NCI-H2107 (cell line): ENCODE data around the gene MECR.

Source experiments
- DNase-seq: peaks from one replicate; lab custom pipeline; 2025; lab: John Stamatoyannopoulos, UW

The MECR gene

DNA sequence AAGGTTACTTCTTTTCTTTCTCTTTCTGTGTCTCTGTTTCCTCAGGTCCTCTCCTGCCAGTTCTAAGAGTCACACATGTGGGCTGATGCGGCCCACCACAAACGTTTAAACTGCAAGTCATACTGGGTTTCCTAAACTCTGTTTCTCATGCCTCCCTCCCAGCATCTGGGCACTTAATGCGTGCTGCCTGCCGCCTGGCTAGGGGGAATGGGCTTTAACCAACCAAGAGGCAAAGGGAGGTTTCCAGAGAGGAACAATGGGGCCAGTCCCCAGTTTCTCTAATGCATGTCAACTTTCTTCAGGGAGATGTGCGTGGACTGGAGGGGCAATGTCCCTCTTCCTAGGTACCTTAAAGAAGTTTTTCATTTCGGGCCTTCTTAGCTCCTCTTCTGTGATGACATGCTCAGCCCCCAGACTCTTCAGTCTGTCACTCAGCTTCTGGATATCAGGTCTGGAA is 29.1 kb downstream of the MECR start:
- no peak for DNase-seq

DNA sequence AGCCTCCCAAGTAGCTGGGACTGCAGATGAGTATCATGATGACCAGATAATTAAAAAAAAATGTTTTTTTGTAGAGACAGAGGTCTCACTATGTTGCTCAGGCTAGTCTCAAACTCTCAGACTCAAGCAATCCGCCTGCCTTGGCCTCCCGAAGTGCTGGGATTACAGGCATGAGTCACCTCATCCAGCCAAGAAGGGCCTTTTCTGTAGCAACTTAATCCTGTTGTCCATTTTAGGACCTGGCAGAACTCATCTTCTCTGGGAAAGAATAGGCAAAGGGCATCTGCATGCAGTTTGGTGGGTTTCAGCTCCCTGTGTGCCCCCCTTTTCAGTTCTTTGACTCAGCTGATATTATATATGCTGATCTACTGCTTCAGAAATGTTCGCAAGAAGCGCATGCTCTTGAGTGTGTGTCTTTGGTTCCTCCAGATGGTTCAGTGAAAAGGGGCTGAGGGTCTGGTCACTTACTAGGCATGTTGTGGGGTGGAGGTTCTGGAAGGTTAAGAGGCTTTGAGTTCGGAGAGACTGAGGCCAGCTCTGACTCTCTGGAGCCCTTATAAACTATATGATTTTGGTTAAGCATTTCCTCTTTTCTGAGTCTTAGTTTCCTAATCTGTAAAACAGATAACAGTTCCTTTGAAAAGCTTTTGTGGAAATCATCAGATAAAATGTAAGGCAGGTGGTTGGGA is 29.7 kb downstream of the MECR start:
- no peak for DNase-seq

DNA sequence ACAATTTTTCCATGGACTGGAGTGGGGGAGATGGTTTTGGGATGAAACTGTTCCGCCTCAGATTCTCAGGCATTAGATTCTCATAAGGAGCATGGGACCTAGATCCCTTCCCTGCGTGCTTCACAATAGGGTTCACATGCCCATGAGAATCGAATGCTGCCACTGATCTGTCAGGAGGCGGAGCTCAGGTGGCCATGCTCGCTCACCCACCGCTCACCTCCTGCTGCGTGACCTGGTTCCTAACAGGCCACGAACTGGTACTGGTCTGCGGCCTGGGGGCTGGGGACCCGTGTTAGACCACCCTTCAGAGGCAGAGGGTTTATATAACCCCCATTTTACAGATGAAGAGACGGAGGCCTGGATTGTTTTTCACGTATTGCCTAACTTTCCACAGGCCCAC is 32.7 kb downstream of the MECR start:
- DNase-seq = no peak

DNA sequence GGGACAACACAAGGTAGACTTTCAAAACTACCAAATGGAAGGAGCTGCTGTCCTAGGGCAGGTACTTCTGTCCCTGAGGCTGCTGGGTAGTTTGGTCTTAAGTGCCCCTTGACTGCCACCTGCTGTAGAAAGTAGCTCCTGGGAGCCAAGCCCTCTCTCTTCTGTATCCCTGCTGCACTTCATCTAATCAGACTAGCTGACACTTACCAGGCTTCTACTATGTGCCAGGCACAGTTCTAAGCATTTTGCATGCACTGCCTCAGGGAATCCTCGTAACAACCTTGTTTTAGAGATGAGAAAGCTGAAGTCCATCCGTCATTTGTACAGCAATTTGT is 33.2 kb downstream of the MECR start:
- DNase-seq = peak; percentile 59

DNA sequence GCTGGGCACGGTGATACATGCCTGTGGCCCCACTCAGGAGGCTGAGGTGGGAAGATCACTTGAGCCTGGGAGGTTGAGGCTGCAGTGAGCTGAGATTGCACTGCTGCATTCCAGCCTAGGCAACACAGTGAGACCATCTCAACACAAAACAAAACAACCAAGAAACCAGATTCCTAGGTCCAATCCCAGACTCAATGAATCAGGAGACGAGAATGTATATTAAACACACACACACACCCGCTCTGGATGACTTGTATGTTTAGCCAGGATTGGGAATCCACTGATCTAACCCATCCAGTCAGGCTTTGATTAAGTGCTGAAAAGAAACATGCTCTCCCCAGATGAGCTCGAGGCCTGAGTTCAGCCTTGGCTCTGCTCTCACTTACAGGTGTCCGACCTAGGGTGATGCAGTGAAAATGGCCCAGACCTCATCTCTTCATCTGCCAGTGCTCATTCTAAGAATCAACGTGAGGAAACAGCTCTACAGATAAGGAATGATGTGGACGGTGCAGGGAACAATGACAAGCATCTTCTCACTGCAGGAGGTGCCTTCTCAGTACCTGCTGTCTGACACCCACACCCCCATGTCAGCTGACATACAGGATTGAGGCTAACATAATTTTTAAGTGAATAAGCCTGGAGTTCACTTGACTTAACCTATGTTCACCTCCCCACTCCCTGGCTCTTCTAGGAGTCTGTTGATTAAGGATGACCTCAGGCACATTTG is 33.7 kb downstream of the MECR start:
- DNase-seq = no peak

DNA sequence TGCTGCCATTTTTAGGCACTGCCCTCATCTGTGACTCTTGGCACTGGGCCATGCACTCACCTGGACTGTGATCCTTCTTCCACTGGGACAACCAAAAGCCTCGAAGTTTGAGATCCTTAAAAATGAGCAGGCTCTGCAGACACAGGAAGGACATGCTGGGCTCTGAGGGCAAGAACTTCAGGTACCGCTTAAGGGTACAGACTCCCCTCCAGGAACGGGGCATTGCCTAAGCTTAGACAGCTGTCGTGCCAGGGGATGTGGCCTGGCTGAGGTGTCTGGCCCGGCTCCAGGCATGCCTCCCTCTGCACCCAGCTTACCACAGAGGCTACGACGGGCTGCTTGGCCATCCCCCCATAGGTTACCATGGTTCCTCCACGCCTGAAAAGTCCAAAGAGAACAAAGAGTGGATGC is 34.8 kb downstream of the MECR start:
- DNase-seq = no peak

DNA sequence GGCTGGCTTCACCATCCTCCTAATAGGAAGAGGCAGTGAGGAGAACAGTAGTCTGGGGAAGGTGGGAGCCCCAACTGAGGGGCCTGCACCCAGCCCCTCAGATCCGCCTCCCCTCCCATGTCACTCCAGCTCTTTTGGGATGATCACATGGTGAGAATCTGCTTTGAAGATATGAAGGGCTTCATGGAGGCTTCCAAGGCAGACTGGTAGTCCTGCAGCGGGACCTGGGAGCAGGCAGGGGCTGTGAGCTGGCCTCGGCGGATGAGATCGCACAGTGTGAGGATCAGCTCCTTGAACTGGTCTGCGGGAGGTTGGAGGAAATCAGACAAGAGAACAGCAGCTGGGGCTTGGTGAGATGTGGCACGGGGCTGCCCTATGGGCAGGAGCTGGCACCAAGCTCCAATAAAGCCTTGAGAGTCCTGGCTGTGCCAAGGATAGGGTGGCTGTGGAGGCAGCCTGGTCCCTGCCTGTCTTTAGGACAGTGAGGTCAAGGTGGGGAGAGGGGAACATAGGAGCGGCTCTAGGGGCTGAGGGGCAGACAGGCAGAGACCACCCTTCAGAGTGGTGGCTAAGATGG is 36.8 kb downstream of the MECR start:
- no peak for DNase-seq

DNA sequence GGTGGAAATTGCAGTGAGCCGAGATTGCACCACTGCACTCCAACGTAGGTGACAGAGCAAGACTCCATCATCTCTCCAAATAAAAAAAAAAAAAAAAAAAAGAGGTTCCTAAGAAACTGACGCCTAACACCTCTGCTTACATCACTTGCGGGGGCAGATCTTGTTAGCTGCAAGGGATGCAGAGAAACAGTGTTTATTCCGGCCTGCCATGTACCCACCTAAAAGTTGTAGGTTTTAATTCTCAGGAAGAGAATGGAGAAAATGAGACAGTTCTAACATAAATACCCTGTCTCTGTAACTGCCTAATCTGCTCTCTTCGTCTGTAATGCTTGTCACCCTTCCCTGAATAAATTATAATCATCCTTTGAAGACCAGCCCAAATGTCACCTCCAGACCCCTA is 40.0 kb downstream of the MECR start:
- DNase-seq = no peak

DNA sequence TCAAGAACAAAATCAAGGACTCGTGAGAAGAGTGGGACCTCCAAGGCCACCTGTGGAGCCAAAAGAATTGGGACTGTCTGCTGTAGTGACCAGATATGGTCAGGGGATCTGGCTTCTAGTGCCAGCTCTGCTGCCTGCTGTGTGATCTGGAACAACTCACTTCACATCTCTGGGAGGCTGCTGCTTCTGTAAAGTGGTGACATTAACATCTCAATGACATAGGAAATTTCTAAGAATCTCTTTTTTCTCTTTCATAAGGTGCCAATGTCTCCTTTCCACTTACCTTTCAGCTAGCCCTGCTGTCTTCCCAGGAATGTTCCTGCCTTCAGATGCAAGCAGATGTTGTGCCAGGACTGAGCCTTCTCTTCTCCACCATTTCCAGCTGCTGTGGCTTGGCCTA is 44.0 kb downstream of the MECR start:
- DNase-seq = no peak

DNA sequence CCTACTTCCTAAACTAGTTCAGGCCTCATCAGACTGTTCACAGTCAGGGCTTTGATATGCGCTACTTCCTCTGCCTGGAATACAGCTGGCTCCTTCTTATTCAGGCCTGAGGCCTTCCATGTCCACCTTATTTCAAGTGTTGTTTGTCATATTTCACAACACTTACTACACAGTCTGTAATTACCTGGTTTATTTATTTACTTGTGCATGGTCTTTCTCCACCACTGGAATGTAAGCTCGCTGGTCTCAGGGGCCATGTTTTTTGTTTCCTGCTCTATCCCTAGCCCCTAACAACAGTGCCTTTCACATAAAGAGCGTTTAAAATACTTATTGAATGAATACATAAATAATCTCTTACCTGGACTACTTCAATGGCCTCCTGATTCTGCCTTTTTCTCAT is 44.5 kb downstream of the MECR start:
- DNase-seq = no peak

DNA sequence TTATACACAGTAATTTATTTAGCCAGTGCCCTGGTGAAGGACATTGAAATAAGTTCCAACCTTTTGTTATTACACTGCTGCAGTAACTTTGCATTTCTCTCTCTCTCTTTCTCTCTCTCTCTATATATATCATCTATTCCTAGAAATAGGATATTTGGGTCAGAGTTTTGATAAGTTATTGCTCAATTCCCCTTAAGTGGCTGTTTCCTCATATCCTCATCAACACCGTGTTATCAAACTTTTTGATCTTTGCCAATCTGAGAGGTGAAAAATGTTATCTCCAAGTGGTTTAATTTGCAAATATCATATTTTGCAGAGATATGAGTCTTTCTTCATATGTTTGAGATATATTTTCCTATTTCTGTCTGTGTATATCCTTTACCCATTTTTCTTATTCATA is 47.4 kb downstream of the MECR start:
- no peak for DNase-seq

DNA sequence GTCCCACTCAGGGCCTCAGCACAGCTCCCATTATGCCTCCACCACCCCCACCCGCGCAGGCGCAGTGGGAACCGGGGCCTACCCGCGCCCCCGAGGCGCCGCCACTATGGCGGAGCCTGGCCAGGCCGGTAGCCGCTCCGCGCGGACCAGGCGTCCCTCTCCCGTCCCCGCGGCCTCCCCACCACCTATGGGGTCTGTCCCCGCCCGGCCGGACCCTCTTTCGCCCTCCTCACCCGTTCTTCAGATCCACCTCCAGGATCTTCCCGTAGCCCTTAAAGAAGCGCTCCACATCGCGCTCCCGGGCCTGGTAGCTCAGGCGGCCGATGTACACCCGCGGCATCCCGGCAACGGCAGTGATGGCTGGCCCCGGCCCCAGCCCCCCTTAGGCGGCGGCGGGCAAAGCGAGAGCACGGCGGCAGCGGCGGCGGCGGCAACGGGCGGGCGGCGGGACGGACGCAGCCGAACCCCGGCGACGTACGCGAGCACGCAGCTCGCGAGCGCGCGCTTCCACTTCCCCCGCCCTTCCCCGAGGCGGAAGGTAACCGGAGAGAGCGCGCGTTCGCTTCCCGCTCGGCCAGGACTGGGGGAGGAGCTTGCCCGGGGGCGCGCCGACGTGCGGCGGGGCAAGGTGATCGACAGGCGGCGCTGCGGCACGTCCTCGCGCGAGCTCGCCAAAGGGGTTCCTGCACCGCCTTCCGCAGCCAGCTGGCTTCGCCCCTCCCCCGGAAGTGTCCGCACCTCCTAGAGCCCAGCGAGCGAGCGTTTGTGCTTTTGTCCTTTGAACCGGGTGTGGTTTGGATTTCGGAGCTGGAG is 49.1 kb downstream of the MECR start, which contains the start of gene SRSF4:
SRSF4 (minus strand) TSS at position 488 of the 813 bp plus-strand sequence; CDS start at position 340, 148 bp downstream.
- DNase-seq = peak; percentile 99

DNA sequence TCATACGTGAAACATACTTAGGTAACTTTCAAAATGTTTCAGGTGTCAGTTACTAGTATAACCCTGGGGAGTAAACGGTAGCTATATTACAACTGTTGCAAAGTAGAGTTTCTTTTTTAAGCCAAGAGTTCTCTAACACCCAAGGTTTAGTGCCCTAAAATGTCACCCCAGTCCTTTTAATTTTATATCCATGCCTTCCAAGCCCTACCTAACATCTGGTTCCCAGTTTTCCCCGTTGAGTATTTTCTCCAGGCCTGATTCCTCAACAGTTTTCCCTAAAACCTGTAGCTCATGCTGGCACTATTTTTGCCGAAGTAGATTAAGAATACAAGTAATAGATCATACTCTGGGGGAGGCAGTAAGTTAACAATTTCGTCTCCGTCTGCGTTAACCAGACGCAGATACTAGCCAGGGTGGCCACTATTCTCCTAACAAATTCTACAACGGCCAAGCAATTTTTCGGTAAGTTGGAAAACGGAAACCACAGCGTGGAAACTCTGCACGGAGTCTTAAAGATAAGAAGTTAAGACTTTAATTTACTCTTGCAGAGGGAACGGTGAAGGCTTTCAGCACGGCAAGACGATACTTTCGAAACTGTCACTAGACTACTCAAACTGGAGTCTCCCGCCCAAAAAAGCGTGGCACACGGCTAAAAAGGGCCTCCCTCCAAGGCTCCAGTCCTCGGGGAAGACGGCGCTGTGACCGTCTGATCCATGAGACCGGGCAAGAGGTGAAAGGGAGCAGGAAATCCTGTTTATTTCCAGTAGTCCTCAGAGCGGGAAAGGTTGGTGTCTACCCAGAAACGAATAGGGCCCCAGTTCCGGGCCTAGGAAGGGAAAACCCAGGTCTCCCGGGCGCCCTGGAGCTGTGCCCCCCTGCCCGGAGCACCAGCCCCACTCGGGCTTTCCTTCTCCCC is 50.0 kb downstream of the MECR start:
- DNase-seq = no peak

DNA sequence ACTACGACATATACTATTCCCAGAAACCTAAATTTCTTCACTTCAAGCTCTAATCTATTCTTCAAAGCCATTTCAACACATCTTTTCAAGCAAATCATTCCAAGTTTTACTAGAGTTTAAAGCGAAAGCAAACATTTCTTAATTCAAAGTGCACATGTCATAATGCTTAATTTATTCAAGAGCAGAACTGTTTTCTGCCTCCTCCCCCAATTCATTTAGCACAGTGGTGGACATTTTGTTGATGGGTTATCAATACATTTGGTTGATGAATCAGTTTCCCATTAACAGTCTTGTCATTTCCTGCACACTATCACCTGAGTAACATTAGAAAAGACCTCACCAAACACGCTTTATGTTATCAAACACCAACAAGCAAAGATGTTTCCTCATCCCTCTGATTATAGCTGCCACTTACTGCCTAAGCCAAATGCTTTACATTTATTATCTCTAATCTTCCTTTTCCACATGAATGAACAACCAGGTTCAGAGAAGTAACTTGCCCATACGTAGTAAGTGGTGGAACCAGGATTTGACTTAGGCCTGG is 51.0 kb downstream of the MECR start:
- DNase-seq = no peak

DNA sequence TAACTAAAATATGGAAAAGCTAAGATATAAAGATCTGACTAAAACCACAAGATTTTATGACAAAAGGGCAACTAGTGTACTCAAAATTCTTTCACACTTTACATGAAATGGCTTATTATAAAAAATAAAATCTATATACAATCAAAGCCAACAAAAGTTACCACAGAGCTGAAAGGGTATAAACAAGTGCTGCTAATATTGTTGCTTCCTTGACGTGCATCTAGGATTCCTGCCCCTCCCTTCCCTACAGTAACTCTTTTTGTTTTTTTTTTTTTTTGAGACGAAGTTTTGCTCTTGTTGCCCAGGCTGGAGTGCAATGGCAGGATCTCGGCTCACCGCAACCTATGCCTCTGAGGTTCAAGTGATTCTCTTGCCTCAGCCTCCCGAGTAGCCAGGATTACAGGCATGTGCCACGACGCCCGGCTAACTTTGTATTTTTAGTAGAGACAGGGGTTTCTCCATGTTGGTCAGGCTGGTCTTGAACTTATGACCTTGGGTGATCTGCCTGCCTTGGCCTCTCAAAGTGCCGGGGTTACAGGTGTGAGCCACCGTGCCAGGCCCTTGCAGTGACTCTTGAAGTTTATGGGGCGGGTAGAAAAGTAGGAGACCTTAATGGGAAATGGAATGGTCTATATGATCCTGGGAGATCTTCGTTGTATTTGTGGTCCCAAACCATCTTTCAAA is 53.6 kb downstream of the MECR start:
- no peak for DNase-seq

DNA sequence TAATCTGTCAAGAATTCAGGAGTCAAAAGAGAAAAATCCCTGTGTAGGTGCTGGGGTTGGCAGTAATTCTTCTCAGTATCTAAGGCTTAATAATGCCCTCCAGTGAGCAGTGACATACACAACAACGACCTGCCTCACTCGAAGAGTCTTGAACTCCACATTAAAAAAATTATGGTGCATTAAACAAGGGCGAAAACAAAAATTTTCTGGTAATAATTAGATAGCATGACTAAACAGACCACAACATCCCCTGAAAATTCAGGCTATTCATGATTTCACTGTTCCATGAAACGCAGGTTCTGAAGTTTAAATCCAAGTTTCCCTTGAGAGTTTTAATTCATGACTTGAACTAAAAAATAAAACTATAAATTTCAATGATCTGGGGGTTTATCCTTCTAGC is 54.2 kb downstream of the MECR start:
- DNase-seq = no peak

DNA sequence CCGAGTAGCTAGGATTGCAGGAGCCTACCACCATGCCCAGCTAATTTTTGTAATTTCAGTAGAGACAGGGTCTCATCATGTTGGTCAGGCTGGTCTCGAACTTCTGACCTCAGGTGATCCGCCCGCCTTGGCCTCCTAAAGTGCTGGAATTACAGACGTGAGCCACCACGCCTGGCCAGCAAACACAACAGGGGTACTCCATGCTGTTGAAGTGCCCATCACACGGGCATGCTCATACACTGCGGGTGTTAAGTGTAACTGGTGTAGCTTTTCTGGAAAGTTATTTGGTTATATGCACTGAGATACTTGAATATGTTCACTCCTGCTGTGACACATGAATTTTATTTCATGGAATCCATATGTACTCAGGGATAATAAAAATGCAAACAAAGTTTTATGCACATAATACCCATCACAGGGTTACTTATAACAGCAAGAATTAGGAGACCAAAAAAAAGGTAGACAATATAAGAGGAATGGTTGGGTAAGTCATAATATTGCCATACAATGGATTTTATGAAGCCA is 58.3 kb downstream of the MECR start:
- DNase-seq = no peak

DNA sequence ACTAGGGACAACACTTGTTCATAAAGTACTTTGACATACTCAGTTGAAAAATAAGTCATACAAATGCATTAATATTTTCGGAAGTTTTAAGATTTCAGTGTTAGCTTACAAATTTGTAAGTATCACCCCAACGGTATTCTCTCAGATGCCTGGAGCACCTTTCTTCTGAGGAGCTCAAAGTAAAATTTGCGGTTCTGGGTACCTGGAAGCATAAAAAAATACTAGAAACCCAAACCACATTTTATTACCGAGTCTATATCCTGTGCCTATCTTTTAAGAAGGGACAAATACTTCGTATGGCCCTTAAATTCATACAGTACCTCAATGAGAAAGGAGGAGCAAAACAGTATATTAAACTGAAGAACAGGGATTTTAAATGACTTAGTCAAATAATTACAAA is 59.2 kb downstream of the MECR start:
- no peak for DNase-seq

DNA sequence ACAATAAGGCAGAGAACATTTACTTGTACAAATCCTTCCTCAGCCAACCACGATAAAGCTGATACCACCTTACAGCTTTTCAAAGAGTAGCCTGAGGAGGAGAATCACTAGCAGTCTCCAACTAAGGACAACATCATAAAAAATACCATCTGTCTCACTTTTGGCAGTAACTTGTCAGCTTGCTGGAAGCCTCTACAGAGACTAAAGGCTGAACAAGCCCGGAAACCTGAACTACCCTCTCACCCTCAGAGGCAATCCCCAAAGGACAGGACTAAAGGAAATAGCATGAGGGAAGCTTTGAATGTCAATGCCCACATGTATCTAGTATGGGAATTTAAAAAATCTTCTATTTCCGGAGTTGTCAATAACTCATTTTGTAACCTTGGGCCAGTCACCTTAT is 59.6 kb downstream of the MECR start:
- DNase-seq = no peak

DNA sequence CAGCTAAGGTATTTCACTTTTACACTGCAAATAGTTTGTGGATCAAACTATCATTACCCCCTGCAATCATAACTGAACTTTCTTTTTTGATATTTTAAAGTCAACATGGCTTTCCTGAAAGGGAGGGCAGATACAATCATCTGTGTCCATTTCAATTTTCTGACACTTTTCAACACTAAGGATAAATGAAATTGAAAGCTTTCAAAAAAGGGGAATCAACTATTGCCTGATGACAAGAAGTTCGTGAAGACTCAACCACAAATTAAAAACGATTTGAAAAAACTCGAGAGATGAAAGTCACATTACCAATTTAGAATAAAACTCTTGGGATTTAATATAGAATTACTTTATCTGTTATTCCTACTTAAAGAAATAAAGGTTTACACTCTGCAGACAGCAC is 60.8 kb downstream of the MECR start:
- no peak for DNase-seq
